Stimulated activated CD4-positive, alpha-beta T cell treated with anti-CD3 and anti-CD28 coated beads, Interleukin-4, amount 100 ng/mL, for 1 hour (primary cell): ENCODE results near the gene PLIN3.
"Not testable (repeated sequence)": the region's sequence is repeated elsewhere in the genome, so short reads cannot be mapped to it uniquely, and the experiment has no call there.

Experiments used
- DNase-seq: peaks from one replicate; pipeline ENCODE4 v3.0.0-alpha.2; 2020

PLIN3 gene

GRCh38 chr19:4891066-4891465 is 23.6 kb upstream of the PLIN3 start:
- no peak for DNase-seq

GRCh38 chr19:4889034-4889815 is 21.8 kb upstream of the PLIN3 start:
- no peak for DNase-seq

DNA sequence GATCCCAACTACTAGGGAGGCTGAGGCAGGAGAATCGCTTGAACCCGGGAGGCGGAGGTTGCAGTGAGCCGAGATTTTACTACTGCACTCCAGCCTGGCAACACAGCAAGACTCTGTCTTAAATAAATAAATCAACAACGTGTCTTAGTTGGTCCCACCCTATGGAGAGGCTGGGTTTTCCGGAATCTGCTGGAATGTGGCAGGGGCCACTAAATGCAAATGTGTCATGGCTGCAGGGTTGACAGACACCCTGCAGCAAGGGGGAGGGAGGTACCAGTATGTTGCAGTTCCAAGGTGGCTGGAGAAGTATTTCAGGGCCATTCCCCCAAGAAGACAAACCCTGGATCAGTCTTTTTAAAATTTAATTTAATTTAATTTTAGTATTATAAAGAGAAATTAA is 20.3 kb upstream of the PLIN3 start:
- not testable (repeated sequence) for DNase-seq

GRCh38 chr19:4884993-4885392 is 17.5 kb upstream of the PLIN3 start:
- DNase-seq, result not testable (repeated sequence)

DNA sequence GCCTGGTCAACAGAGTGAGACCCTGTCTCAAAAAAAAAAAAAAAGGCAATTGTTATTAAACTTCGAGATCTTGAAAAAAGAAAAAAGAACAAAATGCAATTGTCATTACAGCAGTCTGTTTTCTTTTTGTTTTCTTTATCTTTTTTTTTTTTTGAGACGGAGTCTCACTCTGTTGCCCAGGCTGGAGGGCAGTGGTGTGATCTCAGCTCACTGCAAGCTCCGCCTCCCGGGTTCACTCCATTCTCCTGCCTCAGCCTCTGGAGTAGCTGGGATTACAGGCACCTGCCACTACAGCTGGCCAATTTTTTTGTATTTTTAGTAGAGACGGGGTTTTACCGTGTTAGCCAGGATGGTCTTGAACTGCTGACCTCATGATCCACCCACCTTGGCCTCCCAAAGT is 15.4 kb upstream of the PLIN3 start:
- not testable (repeated sequence) for DNase-seq

GRCh38 chr19:4879041-4879440 is 11.6 kb upstream of the PLIN3 start:
- no peak for DNase-seq

- no peak for DNase-seq
These were observed 11.1 kb upstream of the PLIN3 start for GRCh38 chr19:4878491-4878968.

GRCh38 chr19:4877753-4878490 is 10.5 kb upstream of the PLIN3 start:
- DNase-seq, result no peak

GRCh38 chr19:4873930-4874329 is 6.5 kb upstream of the PLIN3 start:
- no peak for DNase-seq

DNA sequence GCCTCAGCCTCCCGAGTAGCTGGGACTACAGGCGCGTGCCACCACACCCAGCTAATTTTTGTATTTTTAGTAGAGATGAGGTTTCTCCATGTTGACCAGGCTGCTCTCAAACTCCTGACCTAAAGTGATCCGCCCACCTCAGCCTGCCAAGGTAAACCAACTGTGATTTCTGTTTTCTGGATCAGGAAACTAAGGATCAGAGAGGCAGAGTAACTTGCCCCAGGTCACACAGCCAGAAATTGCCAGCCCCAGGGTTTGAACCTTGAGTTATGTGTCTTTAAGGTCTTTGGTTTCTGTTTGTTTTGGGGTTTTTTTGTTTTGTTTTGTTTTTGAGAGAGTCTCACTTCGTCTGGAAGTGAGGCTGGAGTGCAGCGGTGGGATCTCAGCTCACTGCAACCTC is 4.2 kb upstream of the PLIN3 start:
- no peak for DNase-seq

GRCh38 chr19:4870025-4870700 is 2.7 kb upstream of the PLIN3 start:
- DNase-seq, result no peak

GRCh38 chr19:4868286-4868834 is 893 bp upstream of the PLIN3 start:
- no peak for DNase-seq

- peak; percentile 56 for DNase-seq
These were observed 657 bp downstream of the PLIN3 start for GRCh38 chr19:4866595-4867424.

- no peak for DNase-seq
These were observed 6.3 kb downstream of the PLIN3 start for GRCh38 chr19:4861147-4861546.

DNA sequence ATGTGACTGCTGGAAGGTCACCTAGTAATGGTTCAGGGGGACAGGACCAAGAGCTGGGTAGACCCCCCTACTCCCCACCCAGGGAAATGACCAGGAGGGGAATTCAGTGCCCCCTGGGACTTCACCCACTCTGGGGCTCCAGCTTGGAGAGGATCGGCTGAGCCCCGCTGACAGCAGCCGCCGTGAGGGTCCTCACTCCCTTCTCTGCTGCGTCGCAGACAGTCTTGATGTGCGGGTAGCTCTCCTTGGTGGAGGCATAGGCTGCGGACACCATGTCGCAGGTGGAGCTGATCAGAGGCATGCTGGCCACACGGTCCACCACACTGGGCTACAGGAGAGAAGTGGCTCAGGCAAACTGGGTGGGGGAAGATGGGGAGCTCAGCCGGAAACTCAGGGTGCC is 7.8 kb downstream of the PLIN3 start:
- no peak for DNase-seq

- not testable (repeated sequence) for DNase-seq
These were observed 11.0 kb downstream of the PLIN3 start for GRCh38 chr19:4856468-4856867.

DNA sequence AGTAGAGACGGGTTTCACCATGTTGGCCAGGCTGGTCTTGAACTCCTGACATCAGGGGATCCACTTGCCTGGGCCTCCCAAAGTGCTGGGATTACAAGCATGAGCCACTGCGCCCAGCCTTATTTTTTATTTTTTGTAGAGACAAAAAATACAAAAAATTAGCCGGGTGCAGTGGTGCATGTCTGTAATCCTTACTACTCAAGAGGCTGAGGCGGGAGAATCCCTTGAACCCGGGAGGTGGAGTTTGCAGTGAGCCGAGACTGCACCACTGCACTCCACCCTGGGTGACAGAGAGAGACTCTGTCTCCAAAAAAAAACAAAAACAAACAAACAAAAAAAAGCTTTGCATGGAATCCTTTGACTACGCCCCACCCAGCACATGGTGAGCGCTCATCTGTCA is 14.0 kb downstream of the PLIN3 start:
- not testable (repeated sequence) for DNase-seq

GRCh38 chr19:4852484-4852883 is 15.0 kb downstream of the PLIN3 start:
- no peak for DNase-seq

DNA sequence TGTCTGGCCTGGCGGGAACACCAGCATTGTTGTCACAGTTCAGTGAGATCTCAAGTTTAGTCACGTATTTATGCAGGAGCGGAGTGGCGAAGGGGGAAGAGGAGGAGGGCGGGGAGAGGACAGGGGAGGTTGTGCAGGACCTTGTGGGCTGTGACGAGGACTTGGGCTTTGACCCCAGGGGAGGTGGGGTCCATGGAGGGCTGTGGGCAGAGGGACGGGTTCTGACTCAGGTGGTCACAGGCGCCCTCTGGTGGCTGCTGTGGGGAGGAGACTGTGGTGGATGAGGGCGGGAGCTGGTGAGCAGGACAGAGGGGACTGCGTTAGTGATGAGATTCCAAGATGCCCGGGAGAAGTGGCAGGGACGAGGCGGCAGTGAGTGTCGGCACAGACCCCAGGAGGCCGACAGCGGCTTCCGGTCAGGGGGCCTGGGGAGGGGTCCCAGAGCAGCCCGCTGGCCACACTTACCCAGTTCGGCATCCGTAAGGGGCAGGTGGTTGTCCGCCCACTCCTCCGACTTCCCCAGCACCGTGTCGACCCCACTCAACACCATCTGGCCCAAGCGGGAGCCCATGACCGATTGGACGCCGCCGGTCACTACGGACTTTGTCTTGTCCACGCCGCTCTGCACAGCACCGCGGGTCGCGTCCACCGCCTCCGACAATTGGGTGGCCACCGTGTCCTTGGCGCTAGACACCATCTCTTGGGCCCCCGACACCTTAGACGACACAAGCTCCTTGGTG is 15.7 kb downstream of the PLIN3 start:
- peak; percentile 79 for DNase-seq

GRCh38 chr19:4849019-4849418 is 18.4 kb downstream of the PLIN3 start:
- DNase-seq, result no peak

- DNase-seq, result no peak
These were observed 20.1 kb downstream of the PLIN3 start for GRCh38 chr19:4847190-4847973.
